ENCODE results near the gene STX1A. TPM values are rescaled to one million over a fixed set of nuclear protein-coding genes. Genes with fewer than 3 reads are reported as not detected.
A peak's percentile ranks its signal among the peaks of the same experiment; 100 is the strongest.

STX1A gene
- total and polyA plus RNA-seq, 2 of the 4 experiments (the other 2 are of a cell fraction), result 9.3 to 22.0 TPM

DNA sequence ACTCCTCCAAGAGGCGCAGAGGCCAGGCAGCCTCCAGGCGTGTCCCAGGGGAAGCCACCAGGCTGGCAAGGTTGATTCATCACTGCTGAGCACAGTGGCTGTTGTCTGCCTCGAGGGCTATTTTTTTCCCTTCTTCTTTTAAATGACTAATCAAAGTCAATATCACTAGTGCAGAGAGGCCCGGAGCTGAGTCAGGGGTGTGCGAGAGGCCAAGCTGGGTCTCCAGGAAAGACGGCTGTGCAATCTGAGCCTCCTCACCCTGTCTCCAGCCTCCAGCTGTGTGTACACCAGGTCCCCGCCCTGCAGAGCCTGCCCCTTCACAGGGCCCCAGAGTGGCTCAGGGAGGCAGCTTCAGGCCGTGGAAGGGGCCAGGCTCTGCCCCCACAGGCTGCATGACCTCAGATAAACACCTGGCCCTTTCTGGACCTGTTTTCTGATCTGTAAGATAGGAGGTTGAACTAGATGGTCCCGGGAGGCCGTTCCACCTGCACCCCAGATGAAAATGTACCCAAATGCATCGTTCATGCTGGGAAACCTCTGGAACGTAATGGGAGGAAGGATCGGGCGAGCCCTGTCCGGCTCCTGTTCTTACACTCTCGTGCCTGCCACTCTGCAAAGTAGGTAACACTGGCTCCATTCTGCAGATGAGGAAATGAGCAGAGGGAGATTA is 3.7 kb downstream of the STX1A start:
- DNase-seq (peak; percentile 98), ATAC-seq (ENCODE audit: low read depth) (peak; percentile 80)
- BruUV-seq (replicated peaks), result no TSS peak
- TF ChIP-seq BHLHE40 (IDR thresholded peaks at IDR 0.05; ENCODE audit: low read depth, low read length) (peak; percentile 70), MAZ (IDR thresholded peaks at IDR 0.05; ENCODE audit: borderline replicate concordance, low read depth, low read length) (peak; percentile 76; the same call in 1 of the 2 replicates), SMC3 (IDR thresholded peaks at IDR 0.05; ENCODE audit: low read depth, low read length) (0 out of 2 replicates have a peak, but pooled peaks have one; percentile 12), RCOR1 (IDR thresholded peaks at IDR 0.05; ENCODE audit: insufficient replicate concordance, low read length) (peak; percentile 95), NFE2L2 (IDR thresholded peaks at IDR 0.05; ENCODE audit: low read depth, low read length) (peak; percentile 79), CEBPB (IDR thresholded peaks at IDR 0.05; ENCODE audit: low read depth, low read length) (peak; percentile 66), FOS (IDR thresholded peaks at IDR 0.05; ENCODE audit: low read depth, low read length) (peak; percentile 92), POLR2A (IDR thresholded peaks at IDR 0.05; ENCODE audit: low read depth, low read length) (peak; percentile 28; the same call in 1 of the 2 replicates), CHD1 (IDR thresholded peaks at IDR 0.05; ENCODE audit: low read depth, low read length) (0 out of 2 replicates have a peak, but pooled peaks have one; percentile 63), RFX5 (IDR thresholded peaks at IDR 0.05; ENCODE audit: low read depth, low read length) (no peak), RAD21 (IDR thresholded peaks at IDR 0.05; ENCODE audit: low read length) (no peak)
- TF ChIP-seq, protein P1, sequence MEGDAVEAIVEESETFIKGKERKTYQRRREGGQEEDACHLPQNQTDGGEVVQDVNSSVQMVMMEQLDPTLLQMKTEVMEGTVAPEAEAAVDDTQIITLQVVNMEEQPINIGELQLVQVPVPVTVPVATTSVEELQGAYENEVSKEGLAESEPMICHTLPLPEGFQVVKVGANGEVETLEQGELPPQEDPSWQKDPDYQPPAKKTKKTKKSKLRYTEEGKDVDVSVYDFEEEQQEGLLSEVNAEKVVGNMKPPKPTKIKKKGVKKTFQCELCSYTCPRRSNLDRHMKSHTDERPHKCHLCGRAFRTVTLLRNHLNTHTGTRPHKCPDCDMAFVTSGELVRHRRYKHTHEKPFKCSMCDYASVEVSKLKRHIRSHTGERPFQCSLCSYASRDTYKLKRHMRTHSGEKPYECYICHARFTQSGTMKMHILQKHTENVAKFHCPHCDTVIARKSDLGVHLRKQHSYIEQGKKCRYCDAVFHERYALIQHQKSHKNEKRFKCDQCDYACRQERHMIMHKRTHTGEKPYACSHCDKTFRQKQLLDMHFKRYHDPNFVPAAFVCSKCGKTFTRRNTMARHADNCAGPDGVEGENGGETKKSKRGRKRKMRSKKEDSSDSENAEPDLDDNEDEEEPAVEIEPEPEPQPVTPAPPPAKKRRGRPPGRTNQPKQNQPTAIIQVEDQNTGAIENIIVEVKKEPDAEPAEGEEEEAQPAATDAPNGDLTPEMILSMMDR (conservative IDR thresholded peaks at IDR 0.05; ENCODE audit: low read depth, low read length), result no peak
- TF ChIP-seq, protein P2, sequence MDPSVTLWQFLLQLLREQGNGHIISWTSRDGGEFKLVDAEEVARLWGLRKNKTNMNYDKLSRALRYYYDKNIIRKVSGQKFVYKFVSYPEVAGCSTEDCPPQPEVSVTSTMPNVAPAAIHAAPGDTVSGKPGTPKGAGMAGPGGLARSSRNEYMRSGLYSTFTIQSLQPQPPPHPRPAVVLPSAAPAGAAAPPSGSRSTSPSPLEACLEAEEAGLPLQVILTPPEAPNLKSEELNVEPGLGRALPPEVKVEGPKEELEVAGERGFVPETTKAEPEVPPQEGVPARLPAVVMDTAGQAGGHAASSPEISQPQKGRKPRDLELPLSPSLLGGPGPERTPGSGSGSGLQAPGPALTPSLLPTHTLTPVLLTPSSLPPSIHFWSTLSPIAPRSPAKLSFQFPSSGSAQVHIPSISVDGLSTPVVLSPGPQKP (IDR thresholded peaks at IDR 0.05; ENCODE audit: borderline replicate concordance, low read depth, low read length), result no peak
- TF ChIP-seq, protein P3, sequence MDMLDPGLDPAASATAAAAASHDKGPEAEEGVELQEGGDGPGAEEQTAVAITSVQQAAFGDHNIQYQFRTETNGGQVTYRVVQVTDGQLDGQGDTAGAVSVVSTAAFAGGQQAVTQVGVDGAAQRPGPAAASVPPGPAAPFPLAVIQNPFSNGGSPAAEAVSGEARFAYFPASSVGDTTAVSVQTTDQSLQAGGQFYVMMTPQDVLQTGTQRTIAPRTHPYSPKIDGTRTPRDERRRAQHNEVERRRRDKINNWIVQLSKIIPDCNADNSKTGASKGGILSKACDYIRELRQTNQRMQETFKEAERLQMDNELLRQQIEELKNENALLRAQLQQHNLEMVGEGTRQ (IDR thresholded peaks at IDR 0.05; ENCODE audit: low read depth, low read length), result no peak

More for the DNA sequence above, 3.7 kb downstream of the STX1A start:
- H3K18ac ChIP-seq (ENCODE audit: low read depth, low read length), result no peak overlapping the region
- ChIA-PET CTCF (interaction anchor here (0.9 kb wide), 1 partner anchor 13 kb away, joined by 3 read pairs; no protein-coding TSS in a partner anchor), POLR2A (ENCODE audit: unreplicated experiment) (no interaction called here)
- no peak overlapping the region for H4K5ac ChIP-seq (ENCODE audit: low read depth, low read length)
- H4K20me1 ChIP-seq (ENCODE audit: insufficient read depth, low read length), result peaks cover 74% of the 10 kb centered on the region
- 96% methylated on average over 4 of the region's 16 CpGs; no CpG with 5 or more reads in 1 of the 2 experiments for WGBS, 2 experiments (ENCODE audit: extremely low coverage in 2 of 2, insufficient read length in 1 of 2)
- H3K14ac ChIP-seq (replicated peaks; ENCODE audit: low read depth, low read length), result no peak overlapping the region; the same call in 1 of the 2 replicates
- no peaks in the 10 kb centered on the region for H3K9me3 ChIP-seq (ENCODE audit: control insufficient read depth, insufficient read depth, low read length)
- dilution Hi-C loops (cut with HindIII; ENCODE audit: low sequenced_read_pairs, unreplicated experiment), result no loop called here
- no peak overlapping the region for H2AFZ ChIP-seq (replicated peaks; ENCODE audit: low read length, poor library complexity)
- H3K36me3 ChIP-seq (ENCODE audit: control insufficient read depth, insufficient read depth, low read length), result peaks cover 2% of the 10 kb centered on the region; the same call in 1 of the 2 replicates
- H3K27ac ChIP-seq (ENCODE audit: insufficient read depth, low read length), result peak overlapping the region; percentile 20
- no peak overlapping the region for H3K56ac ChIP-seq (ENCODE audit: extremely low read depth, insufficient read depth, low read length)
- H3K27me3 ChIP-seq (ENCODE audit: control insufficient read depth, insufficient read depth, low read length), result no peaks in the 10 kb centered on the region
- peak overlapping the region; percentile 59 for H3K4me2 ChIP-seq (ENCODE audit: low read depth, low read length)
- peak overlapping the region; percentile 58 for H2AK5ac ChIP-seq (ENCODE audit: low read depth, low read length)
- no peak overlapping the region for H3K4me3 ChIP-seq (ENCODE audit: insufficient read depth, low read depth, low read length)
- H2BK120ac ChIP-seq (ENCODE audit: low read depth, low read length), result peak overlapping the region; percentile 7; the same call in 1 of the 2 replicates
- H3K4ac ChIP-seq (ENCODE audit: low read depth, low read length), result peak overlapping the region; percentile 51; the same call in 1 of the 2 replicates
- peak overlapping the region in 1 of 2 experiments; percentile 54; a peak in 1 of 4 replicates for H4K8ac ChIP-seq (ENCODE audit: low read depth in 2 of 2, low read length in 2 of 2)
- peak overlapping the region; percentile 26 for H2AK9ac ChIP-seq (replicated peaks; ENCODE audit: low read depth, low read length, poor library complexity)
- in situ Hi-C loops (cut with MboI; ENCODE audit: low sequenced_read_pairs), result no loop called here
- peaks cover 22 to 73% of the 10 kb centered on the region in 2 experiments for H3K79me1 ChIP-seq (ENCODE audit: low read depth in 1 of 2, low read length in 2 of 2)
- intact Hi-C loops (cut with micrococcal nuclease), result loop anchor here (5.0 kb wide), 2 partner anchors 33 to 48 kb away; partner anchors contain the start of genes BUD23, DNAJC30 and VPS37D
- 0 out of 2 replicates have a peak overlapping the region, but pooled peaks have one; percentile 1 for H4K91ac ChIP-seq (ENCODE audit: insufficient read depth, low read depth, low read length)
- no peak overlapping the region for H3K23ac ChIP-seq (ENCODE audit: low read depth, low read length)
- H3K9ac ChIP-seq (ENCODE audit: low read depth, low read length), result no peak overlapping the region
- no peak overlapping the region; the same call in 1 of the 2 replicates for H2BK20ac ChIP-seq (ENCODE audit: low read depth, low read length)
- H3K9me1 ChIP-seq (ENCODE audit: insufficient read depth, low read length), result peaks cover 21% of the 10 kb centered on the region
- H2BK5ac ChIP-seq (ENCODE audit: low read depth, low read length, poor library complexity, severe bottlenecking), result peak overlapping the region; percentile 55
- H3K4me1 ChIP-seq (ENCODE audit: control insufficient read depth, insufficient read depth, low read length), result peaks cover 28% of the 10 kb centered on the region
- H2BK15ac ChIP-seq (ENCODE audit: low read depth, low read length), result no peak overlapping the region
